Fibroblast of lung (primary cell): Measurements from ENCODE around the gene FRS2. TPM values are rescaled to one million over a fixed set of nuclear protein-coding genes. Genes with fewer than 3 reads are reported as not detected.

Experiments
- DNase-seq, 2 donors: peaks; one replicate each; pipeline versions ENCODE4 v3.0.0 to v3.0.0-alpha.2; 2010; ENCODE audit warnings: low read depth in 2 of 2
- H2AFZ ChIP-seq: 2 replicates; pipeline ENCODE4 v1.5.1; 2012; ENCODE audit warnings: low read length, control low read depth, inconsistent platforms
- H3K27ac ChIP-seq: 2 replicates; pipeline ENCODE4 v1.5.1; 2011; ENCODE audit warnings: low read length, control low read depth; ENCODE audit not compliant: insufficient read depth
- H3K27me3 ChIP-seq: 2 replicates; pipeline ENCODE4 v1.5.1; 2011; ENCODE audit warnings: mild to moderate bottlenecking, low read length; ENCODE audit not compliant: control insufficient read depth, insufficient read depth
- H3K36me3 ChIP-seq: 2 replicates; pipeline ENCODE4 v1.5.1; 2011; ENCODE audit warnings: low read length; ENCODE audit not compliant: control insufficient read depth, insufficient read depth
- H3K4me1 ChIP-seq: 2 replicates; pipeline ENCODE4 v1.5.1; 2011; ENCODE audit warnings: low read length; ENCODE audit not compliant: control insufficient read depth, insufficient read depth; ENCODE audit errors: extremely low read depth
- H3K4me2 ChIP-seq: 2 replicates; pipeline ENCODE4 v1.5.1; 2011; ENCODE audit warnings: low read length, control low read depth; ENCODE audit not compliant: insufficient read depth; ENCODE audit errors: extremely low read depth
- H3K4me3 ChIP-seq, 4 experiments: fragments of 200-600 bp in 1 of 4; sonication (generic) in 1 of 4; replicated peaks in 1 of 4; 2 replicates each; pipeline ENCODE4 v1.5.1; 2011 to 2016; ENCODE audit warnings: low read length in 4 of 4, low read depth in 3 of 4, mild to moderate bottlenecking in 3 of 4, control low read depth in 2 of 4, inconsistent platforms in 1 of 4, mixed read lengths in 1 of 4; ENCODE audit not compliant: insufficient read depth in 1 of 4; ENCODE audit errors: control extremely low read depth in 1 of 4
- H3K79me2 ChIP-seq: 2 replicates; pipeline ENCODE4 v1.5.1; 2012; ENCODE audit warnings: mild to moderate bottlenecking, low read length, inconsistent platforms; ENCODE audit not compliant: control insufficient read depth, insufficient read depth
- H3K9ac ChIP-seq: 2 replicates; pipeline ENCODE4 v1.5.1; 2011; ENCODE audit warnings: mild to moderate bottlenecking, low read length, control low read depth; ENCODE audit not compliant: insufficient read depth
- H3K9me3 ChIP-seq: 2 replicates; pipeline ENCODE4 v1.5.1; 2012; ENCODE audit warnings: low read depth, low read length; ENCODE audit not compliant: control insufficient read depth, insufficient read depth
- H4K20me1 ChIP-seq: 2 replicates; pipeline ENCODE4 v1.5.1; 2011; ENCODE audit warnings: low read length; ENCODE audit not compliant: control insufficient read depth, insufficient read depth; ENCODE audit errors: extremely low read depth
- EZH2 ChIP-seq: IDR thresholded peaks from 2 replicates; pipeline ENCODE4 v1.5.1; 2012; ENCODE audit warnings: low read length, control low read depth, mild to moderate bottlenecking; ENCODE audit errors: missing control alignments
- polyA plus RNA-seq, 2 donors: library from polyadenylated mRNA; depleted of rRNA in 1 of 2; stranded (reverse) in 1 of 2; unstranded in 1 of 2; fragments of >200 nt; gene quantifications; 2 replicates each; pipeline ENCODE4 v1.2.1, GENCODE V29; 2011 to 2012; ENCODE audit warnings: missing spikeins in 1 of 2
- total RNA-seq: library from RNA; depleted of rRNA; stranded (reverse); fragments of >200 nt; gene quantifications from 2 replicates; pipeline ENCODE4 v1.2.1, GENCODE V29; 2014
- TF ChIP-seq, protein P1 (sequence below), 2 donors: IDR thresholded peaks in 1 of 2; conservative IDR thresholded peaks in 1 of 2; 1 replicate in 1 of 2; 2 replicates in 1 of 2; pipeline ENCODE4 v1.5.1; 2011 to 2012; ENCODE audit warnings: low read length in 2 of 2, control low read depth in 1 of 2, inconsistent platforms in 1 of 2, low read depth in 1 of 2, mild to moderate bottlenecking in 1 of 2

The FRS2 gene
- total and polyA plus RNA-seq, 2 donors (not counting 1 experiment from before 2014, with no cell fraction given) = 37.1 to 45.9 TPM

DNA sequence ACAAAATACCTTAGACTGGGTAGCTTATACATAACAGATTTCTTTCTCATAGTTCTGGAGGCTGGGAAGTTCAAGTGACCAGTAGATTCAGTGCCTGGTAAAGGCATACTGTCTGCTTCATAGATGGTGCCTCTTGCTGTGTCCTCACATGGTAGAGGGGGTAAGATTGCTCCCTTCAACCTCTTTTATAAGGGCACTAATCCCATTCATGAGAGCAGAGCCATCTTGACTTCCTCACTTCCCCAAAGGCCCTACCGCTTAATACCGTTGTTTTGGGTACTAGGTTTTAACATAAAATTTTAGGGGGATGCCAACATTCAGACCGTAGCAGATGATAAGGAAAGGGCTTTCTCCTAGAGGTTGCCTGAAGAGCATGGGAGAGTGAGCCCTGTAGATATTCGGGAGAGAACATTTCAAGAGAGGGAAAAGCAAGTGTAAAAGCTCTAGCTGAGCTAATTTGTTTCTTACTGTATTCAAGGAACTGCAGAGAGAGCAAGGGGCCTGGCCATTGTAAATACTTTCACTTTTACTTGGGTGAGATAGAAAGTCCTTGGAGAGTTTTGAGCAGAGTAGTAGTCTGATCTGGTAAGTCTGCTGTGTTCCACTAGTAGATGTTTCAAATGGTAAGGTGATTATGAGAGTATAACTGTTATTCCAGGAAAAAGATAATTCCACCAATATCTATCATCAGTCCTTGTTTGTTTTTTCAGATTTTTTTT is 27.3 kb downstream of the FRS2 start:
- H3K36me3 ChIP-seq = no peaks in the 10 kb centered on the region
- H3K4me1 ChIP-seq = peaks cover 8% of the 10 kb centered on the region
- H3K4me3 ChIP-seq = peak overlapping the region in 1 of 4 experiments; percentile 11
- peaks cover 2% of the 10 kb centered on the region for H4K20me1 ChIP-seq
- no peak for TF ChIP-seq EZH2
- TF ChIP-seq, protein P1, sequence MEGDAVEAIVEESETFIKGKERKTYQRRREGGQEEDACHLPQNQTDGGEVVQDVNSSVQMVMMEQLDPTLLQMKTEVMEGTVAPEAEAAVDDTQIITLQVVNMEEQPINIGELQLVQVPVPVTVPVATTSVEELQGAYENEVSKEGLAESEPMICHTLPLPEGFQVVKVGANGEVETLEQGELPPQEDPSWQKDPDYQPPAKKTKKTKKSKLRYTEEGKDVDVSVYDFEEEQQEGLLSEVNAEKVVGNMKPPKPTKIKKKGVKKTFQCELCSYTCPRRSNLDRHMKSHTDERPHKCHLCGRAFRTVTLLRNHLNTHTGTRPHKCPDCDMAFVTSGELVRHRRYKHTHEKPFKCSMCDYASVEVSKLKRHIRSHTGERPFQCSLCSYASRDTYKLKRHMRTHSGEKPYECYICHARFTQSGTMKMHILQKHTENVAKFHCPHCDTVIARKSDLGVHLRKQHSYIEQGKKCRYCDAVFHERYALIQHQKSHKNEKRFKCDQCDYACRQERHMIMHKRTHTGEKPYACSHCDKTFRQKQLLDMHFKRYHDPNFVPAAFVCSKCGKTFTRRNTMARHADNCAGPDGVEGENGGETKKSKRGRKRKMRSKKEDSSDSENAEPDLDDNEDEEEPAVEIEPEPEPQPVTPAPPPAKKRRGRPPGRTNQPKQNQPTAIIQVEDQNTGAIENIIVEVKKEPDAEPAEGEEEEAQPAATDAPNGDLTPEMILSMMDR (conservative IDR thresholded peaks at IDR 0.05 in 1 of 2, IDR thresholded peaks at IDR 0.05 in 1 of 2; ENCODE audit: low read depth in 1 of 2, low read length in 2 of 2) = no peak
- no peaks in the 10 kb centered on the region for H3K27me3 ChIP-seq
- H3K9ac ChIP-seq = no peak overlapping the region
- no peaks in the 10 kb centered on the region for H3K9me3 ChIP-seq
- peak; percentile 39 to 49 for DNase-seq
- peak overlapping the region; percentile 68 for H3K4me2 ChIP-seq
- peaks cover 92% of the 10 kb centered on the region for H3K79me2 ChIP-seq
- H3K27ac ChIP-seq = peak overlapping the region; percentile 51
- H2AFZ ChIP-seq = no peak overlapping the region

DNA sequence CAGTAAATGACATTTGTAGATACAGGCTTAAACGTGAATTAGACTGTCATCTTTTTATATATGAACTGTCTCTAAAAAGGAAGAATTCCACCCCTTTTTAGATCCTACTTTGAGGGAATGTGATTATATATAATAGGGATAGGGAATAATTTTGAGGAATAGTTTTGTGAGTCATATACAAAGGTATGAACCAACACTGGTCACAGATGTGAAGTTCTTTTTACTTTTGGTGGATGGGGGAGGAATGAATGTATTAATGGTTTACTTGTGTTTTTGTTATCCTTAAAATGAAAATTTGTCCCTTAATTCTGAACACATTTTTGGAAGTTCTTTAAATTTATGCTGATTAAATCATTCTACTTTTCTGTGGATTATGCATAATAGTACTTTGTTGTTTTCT is 30.4 kb downstream of the FRS2 start:
- Histone ChIP-seq H3K9me3 (no peaks in the 10 kb centered on the region), H3K27ac (no peak overlapping the region), H3K9ac (no peak overlapping the region), H3K79me2 (peaks cover 96% of the 10 kb centered on the region), H3K27me3 (no peaks in the 10 kb centered on the region), H3K4me2 (peak overlapping the region; percentile 62), H3K36me3 (no peaks in the 10 kb centered on the region), H2AFZ (no peak overlapping the region), H3K4me1 (peaks cover 11% of the 10 kb centered on the region), H3K4me3 (peak overlapping the region in 1 of 4 experiments; percentile 21), H4K20me1 (peaks cover 2% of the 10 kb centered on the region)
- TF ChIP-seq, protein P1 (conservative IDR thresholded peaks at IDR 0.05 in 1 of 2, IDR thresholded peaks at IDR 0.05 in 1 of 2; ENCODE audit: low read depth in 1 of 2, low read length in 2 of 2) = no peak
- TF ChIP-seq EZH2 = no peak
- DNase-seq = peak in 1 of 2 donors; percentile 71

DNA sequence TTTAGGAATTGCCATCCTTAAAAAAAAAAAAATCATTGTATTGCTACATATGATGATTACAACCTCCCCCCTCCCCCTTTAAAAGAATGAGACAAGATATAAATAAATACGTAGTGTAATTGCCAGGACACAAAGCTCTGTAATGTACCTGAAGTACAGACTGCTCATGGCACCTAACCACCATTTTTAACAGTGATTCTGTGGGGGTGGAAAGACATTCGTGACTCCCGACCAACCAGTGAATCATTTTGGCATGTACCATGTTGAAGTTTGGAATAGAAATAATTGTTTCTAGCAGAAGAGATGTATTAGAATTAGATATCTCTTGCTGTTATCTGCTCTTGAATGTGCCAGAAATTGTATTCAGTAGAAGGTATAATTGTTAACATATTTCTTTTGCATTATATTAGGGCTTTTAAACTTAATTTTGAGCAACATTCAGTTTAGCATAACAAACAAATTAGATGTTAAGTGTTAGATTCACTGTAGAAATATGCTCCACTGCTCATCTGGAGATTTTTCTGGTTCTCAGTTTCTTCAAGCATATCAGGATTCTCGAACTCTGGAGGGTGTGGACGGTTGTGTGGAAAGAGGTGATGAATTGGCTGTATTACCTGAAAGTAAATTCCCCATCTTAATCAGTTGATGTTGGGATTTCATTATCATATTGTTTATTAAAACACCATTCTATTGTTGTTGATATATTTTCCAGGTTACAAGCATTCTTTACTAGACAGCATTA is 31.1 kb downstream of the FRS2 start:
- Histone ChIP-seq H3K27me3 (no peaks in the 10 kb centered on the region), H3K4me2 (peak overlapping the region; percentile 62), H3K9me3 (no peaks in the 10 kb centered on the region), H3K9ac (no peak overlapping the region), H2AFZ (no peak overlapping the region), H3K4me3 (peak overlapping the region in 2 of 4 experiments; percentile 1 to 21), H3K27ac (no peak overlapping the region), H3K4me1 (peaks cover 11% of the 10 kb centered on the region), H3K79me2 (peaks cover 96% of the 10 kb centered on the region), H4K20me1 (peaks cover 2% of the 10 kb centered on the region), H3K36me3 (no peaks in the 10 kb centered on the region)
- TF ChIP-seq EZH2 = no peak
- TF ChIP-seq, protein P1 (conservative IDR thresholded peaks at IDR 0.05 in 1 of 2, IDR thresholded peaks at IDR 0.05 in 1 of 2; ENCODE audit: low read depth in 1 of 2, low read length in 2 of 2) = no peak
- DNase-seq = peak in 1 of 2 donors; percentile 78
